ENCODE data around the gene CAND2.

DNA sequence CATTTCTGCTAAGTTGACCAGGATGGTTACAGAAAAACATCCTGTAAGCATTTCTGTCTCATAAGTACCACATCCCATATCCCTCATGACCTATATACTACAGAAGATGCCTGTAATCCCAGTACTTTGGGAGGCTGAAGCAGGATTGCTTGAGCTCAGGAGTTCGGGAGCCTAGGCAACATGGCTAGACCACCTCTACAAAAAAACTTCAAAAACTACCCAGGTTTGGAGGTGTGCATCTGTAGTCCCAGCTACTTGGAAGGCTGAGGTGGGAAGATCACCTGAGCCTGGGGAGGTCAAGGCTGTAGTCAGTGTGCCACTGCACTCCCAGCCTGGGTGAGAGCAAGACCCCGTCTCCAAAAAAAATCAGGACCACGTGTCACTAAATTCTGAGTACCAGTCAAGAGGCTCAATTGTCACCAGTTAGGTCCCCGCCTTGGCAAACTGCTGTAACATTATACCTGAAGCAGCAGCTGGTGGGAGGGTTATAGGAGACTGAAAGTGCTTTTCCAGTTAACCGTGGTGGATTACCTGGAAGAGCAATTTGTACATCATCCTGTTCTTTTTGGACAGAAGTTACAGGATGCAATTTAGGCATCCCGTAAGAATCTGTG, 38.7 kb downstream of the CAND2 start:
- TF ChIP-seq YY1 (IDR thresholded peaks at IDR 0.05; ENCODE audit: insufficient read depth, insufficient read length) (no peak), ZNF274 (IDR thresholded peaks at IDR 0.05; ENCODE audit: low read depth, low read length) (no peak), SUZ12 (IDR thresholded peaks at IDR 0.05; ENCODE audit: extremely low read depth, insufficient read depth, insufficient read length) (no peak)

Measured in NT2/D1 (cell line).